Measurements from ENCODE around the gene UPF3B. TPM values are rescaled to one million over a fixed set of nuclear protein-coding genes. Genes with fewer than 3 reads are reported as not detected.
"Not testable (repeated sequence)": the region's sequence is repeated elsewhere in the genome, so short reads cannot be mapped to it uniquely, and the experiment has no call there.

UPF3B gene
- total and polyA plus RNA-seq, 3 experiments from 2014 or later: 10.9 to 22.7 (median 19.9) TPM

GRCh38 chrX:119870626-119871131 is 17.9 kb upstream of the UPF3B start:
- Histone ChIP-seq H3K9me3 (ENCODE audit: low read length) (no peaks in the 10 kb centered on the region), H3K36me3 (ENCODE audit: insufficient read depth, low read length) (no peaks in the 10 kb centered on the region), H3K4me1 (ENCODE audit: insufficient read depth, low read length) (peaks cover 9% of the 10 kb centered on the region), H3K27ac (ENCODE audit: low read depth, low read length) (peak overlapping the region; percentile 95), H3K4me3 (ENCODE audit: low read length) (peak overlapping the region; percentile 93), H3K27me3 (ENCODE audit: insufficient read depth, low read length, poor library complexity, severe bottlenecking) (no peaks in the 10 kb centered on the region)
- H3K4me1 Mint-ChIP-seq: peaks cover 26 to 29% (median 28%) of the 10 kb centered on the region in 3 donors
- peak overlapping the region; percentile 98 to 100 (median 99) for H3K27ac Mint-ChIP-seq
- H3K4me3 Mint-ChIP-seq: peak overlapping the region; percentile 97 to 100 (median 99)
- peaks cover 0 to 2% (median 0%) of the 10 kb centered on the region in 5 donors for H3K9me3 Mint-ChIP-seq
- peaks cover 0 to 4% of the 10 kb centered on the region in 2 donors for H3K27me3 Mint-ChIP-seq
- ChIA-PET CTCF (interaction anchor here (1.3 to 2.2 kb wide), 4 partner anchors 12 to 79 kb away, joined by 4 to 9 read pairs (median 6); partner anchors contain the start of gene RPL39), POLR2A (interaction anchor here (0.7 to 2.9 kb wide), 9 partner anchors 11 to 402 kb away, joined by 3 to 29 read pairs (median 5); partner anchors contain the start of genes RPL39, SLC25A5, SOWAHD and UBE2A)
- peak; percentile 15 to 54 (median 27) for DNase-seq
- peaks cover 0 to 24% (median 0%) of the 10 kb centered on the region in 3 donors for H3K36me3 Mint-ChIP-seq

GRCh38 chrX:119853444-119853843 is 681 bp upstream of the UPF3B start:
- peak overlapping the region in 5 of 7 donors; percentile 97 to 99 (median 99) for H3K4me3 Mint-ChIP-seq
- H3K27me3 Mint-ChIP-seq: peaks cover 7 to 12% of the 10 kb centered on the region in 2 donors
- Histone ChIP-seq H3K36me3 (ENCODE audit: insufficient read depth, low read length) (no peaks in the 10 kb centered on the region), H3K27ac (ENCODE audit: low read depth, low read length) (peak overlapping the region; percentile 91), H3K27me3 (ENCODE audit: insufficient read depth, low read length, poor library complexity, severe bottlenecking) (no peaks in the 10 kb centered on the region), H3K4me1 (ENCODE audit: insufficient read depth, low read length) (no peaks in the 10 kb centered on the region), H3K9me3 (ENCODE audit: low read length) (no peaks in the 10 kb centered on the region), H3K4me3 (ENCODE audit: low read length) (no peak overlapping the region)
- CTCF ChIA-PET: interaction anchor here (0.8 kb wide), 1 partner anchor 124 kb away, joined by 3 read pairs; no protein-coding TSS in a partner anchor
- H3K36me3 Mint-ChIP-seq: peaks cover 0 to 23% (median 0%) of the 10 kb centered on the region in 3 donors
- DNase-seq: no peak
- H3K4me1 Mint-ChIP-seq: peaks cover 14 to 34% (median 15%) of the 10 kb centered on the region in 3 donors
- POLR2A ChIA-PET: interaction anchor here (1.4 to 2.3 kb wide), 2 partner anchors 17 to 62 kb away, joined by 10 to 29 read pairs; partner anchors contain the start of genes NDUFA1, RNF113A and RPL39
- H3K27ac Mint-ChIP-seq: peak overlapping the region; percentile 85 to 99 (median 98)
- H3K9me3 Mint-ChIP-seq: no peaks in the 10 kb centered on the region

GRCh38 chrX:119833905-119834304 is 18.9 kb downstream of the UPF3B start:
- Mint-ChIP-seq H3K9me3 (no peaks in the 10 kb centered on the region), H3K27me3 (peaks cover 0 to 9% of the 10 kb centered on the region in 2 donors), H3K4me3 (no peak overlapping the region), H3K27ac (no peak overlapping the region), H3K4me1 (no peaks in the 10 kb centered on the region), H3K36me3 (peaks cover 5 to 72% (median 23%) of the 10 kb centered on the region in 3 donors)
- no peaks in the 10 kb centered on the region for H3K36me3 ChIP-seq (ENCODE audit: insufficient read depth, low read length)
- POLR2A ChIA-PET: no interaction called here
- no peak overlapping the region for H3K4me3 ChIP-seq (ENCODE audit: low read length)
- no peak for DNase-seq
- no peaks in the 10 kb centered on the region for H3K4me1 ChIP-seq (ENCODE audit: insufficient read depth, low read length)
- H3K27ac ChIP-seq (ENCODE audit: low read depth, low read length): no peak overlapping the region
- H3K9me3 ChIP-seq (ENCODE audit: low read length): no peaks in the 10 kb centered on the region
- H3K27me3 ChIP-seq (ENCODE audit: insufficient read depth, low read length, poor library complexity, severe bottlenecking): no peaks in the 10 kb centered on the region
- CTCF ChIA-PET: interaction anchor here (0.7 kb wide), 1 partner anchor 15 kb away, joined by 3 read pairs; no protein-coding TSS in a partner anchor

- Histone ChIP-seq H3K4me1 (ENCODE audit: insufficient read depth, low read length) (no peaks in the 10 kb centered on the region), H3K9me3 (ENCODE audit: low read length) (no peaks in the 10 kb centered on the region), H3K27me3 (ENCODE audit: insufficient read depth, low read length, poor library complexity, severe bottlenecking) (no peaks in the 10 kb centered on the region), H3K27ac (ENCODE audit: low read depth, low read length) (no peak overlapping the region), H3K36me3 (ENCODE audit: insufficient read depth, low read length) (no peaks in the 10 kb centered on the region), H3K4me3 (ENCODE audit: low read length) (no peak overlapping the region)
- H3K27me3 Mint-ChIP-seq: peaks cover 0 to 4% of the 10 kb centered on the region in 2 donors
- DNase-seq: no peak
- H3K9me3 Mint-ChIP-seq: no peaks in the 10 kb centered on the region
- no peak overlapping the region for H3K4me3 Mint-ChIP-seq
- H3K27ac Mint-ChIP-seq: peak overlapping the region in 1 of 8 donors; percentile 80
- POLR2A ChIA-PET: interaction anchor here (0.6 kb wide), 1 partner anchor 173 kb away, joined by 3 read pairs; no protein-coding TSS in a partner anchor
- CTCF ChIA-PET: no interaction called here
- peaks cover 4 to 33% (median 12%) of the 10 kb centered on the region in 3 donors for H3K36me3 Mint-ChIP-seq
- H3K4me1 Mint-ChIP-seq: peaks cover 0 to 5% (median 0%) of the 10 kb centered on the region in 3 donors
Observed at GRCh38 chrX:119828446-119828845, 24.3 kb downstream of the UPF3B start.

DNA sequence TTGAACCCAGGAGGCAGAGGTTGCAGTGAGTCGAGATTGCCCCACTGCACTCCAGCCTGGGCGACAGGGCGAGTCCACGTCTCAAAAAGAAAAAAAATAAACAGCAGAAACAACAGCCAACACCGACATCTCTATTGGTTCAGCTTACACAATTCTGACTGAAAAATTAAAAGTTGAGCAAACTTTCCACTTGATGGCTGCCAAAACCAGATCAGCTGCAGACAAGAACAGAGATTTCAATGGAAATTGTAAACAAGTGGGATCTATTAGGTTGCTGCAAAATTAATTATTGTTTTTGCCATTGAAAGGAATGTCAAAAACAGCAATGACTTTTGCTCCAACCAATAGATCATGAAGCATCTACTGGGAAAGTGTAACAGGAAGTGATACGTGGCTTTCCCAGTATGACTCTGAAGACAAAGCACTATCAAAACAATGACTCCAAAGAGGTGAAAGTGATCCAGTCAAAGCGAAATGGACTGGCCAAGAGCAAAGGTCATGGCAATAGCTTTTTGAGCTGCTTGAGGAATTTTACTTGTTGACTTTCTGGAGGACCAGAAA is 26.3 kb downstream of the UPF3B start:
- peaks cover 4 to 20% (median 8%) of the 10 kb centered on the region in 3 donors for H3K36me3 Mint-ChIP-seq
- CTCF ChIA-PET: no interaction called here

GRCh38 chrX:119824221-119824620 is 28.5 kb downstream of the UPF3B start:
- H3K9me3 ChIP-seq (ENCODE audit: low read length); H3K27me3 ChIP-seq (ENCODE audit: insufficient read depth, low read length, poor library complexity, severe bottlenecking); DNase-seq; CTCF ChIA-PET; H3K27ac Mint-ChIP-seq; H3K27ac ChIP-seq (ENCODE audit: low read depth, low read length); H3K9me3 Mint-ChIP-seq; H3K27me3 Mint-ChIP-seq; POLR2A ChIA-PET; H3K4me1 ChIP-seq (ENCODE audit: insufficient read depth, low read length); H3K36me3 ChIP-seq (ENCODE audit: insufficient read depth, low read length); H3K36me3 Mint-ChIP-seq; H3K4me3 ChIP-seq (ENCODE audit: low read length): not testable (repeated sequence)
- Mint-ChIP-seq H3K4me1 (peaks cover 10 to 21% (median 10%) of the 10 kb centered on the region in 3 donors), H3K4me3 (peak overlapping the region in 1 of 7 donors; percentile 23)

More for the DNA sequence above, 26.3 kb downstream of the UPF3B start:
- POLR2A ChIA-PET: interaction anchor here (0.6 kb wide), 1 partner anchor 229 kb away, joined by 3 read pairs; no protein-coding TSS in a partner anchor
- Mint-ChIP-seq H3K27me3 (peaks cover 0 to 4% of the 10 kb centered on the region in 2 donors), H3K4me1 (peaks cover 9 to 17% (median 10%) of the 10 kb centered on the region in 3 donors), H3K4me3 (no peak overlapping the region), H3K9me3 (no peaks in the 10 kb centered on the region), H3K27ac (peak overlapping the region in 1 of 8 donors; percentile 6)
- Histone ChIP-seq H3K4me3 (ENCODE audit: low read length) (no peak overlapping the region), H3K9me3 (ENCODE audit: low read length) (no peaks in the 10 kb centered on the region), H3K36me3 (ENCODE audit: insufficient read depth, low read length) (no peaks in the 10 kb centered on the region), H3K27me3 (ENCODE audit: insufficient read depth, low read length, poor library complexity, severe bottlenecking) (no peaks in the 10 kb centered on the region), H3K4me1 (ENCODE audit: insufficient read depth, low read length) (peaks cover 5% of the 10 kb centered on the region), H3K27ac (ENCODE audit: low read depth, low read length) (no peak overlapping the region)
- DNase-seq: no peak

GRCh38 chrX:119821703-119822102 is 31.1 kb downstream of the UPF3B start:
- peak in 2 of 5 donors; percentile 66 to 72 for DNase-seq
- peak overlapping the region in 6 of 7 donors; percentile 6 to 62 (median 24) for H3K4me3 Mint-ChIP-seq
- H3K4me1 ChIP-seq (ENCODE audit: insufficient read depth, low read length); H3K36me3 Mint-ChIP-seq; H3K36me3 ChIP-seq (ENCODE audit: insufficient read depth, low read length); CTCF ChIA-PET; H3K27me3 Mint-ChIP-seq; H3K27me3 ChIP-seq (ENCODE audit: insufficient read depth, low read length, poor library complexity, severe bottlenecking); H3K9me3 Mint-ChIP-seq; H3K9me3 ChIP-seq (ENCODE audit: low read length); H3K4me3 ChIP-seq (ENCODE audit: low read length): not testable (repeated sequence)
- H3K27ac ChIP-seq (ENCODE audit: low read depth, low read length): peak overlapping the region; percentile 24
- H3K27ac Mint-ChIP-seq: peak overlapping the region; percentile 76 to 93 (median 82)
- POLR2A ChIA-PET: interaction anchor here (0.9 to 1.5 kb wide), 2 partner anchors 30 to 49 kb away, joined by 3 to 9 read pairs; partner anchors contain the start of gene RPL39
- H3K4me1 Mint-ChIP-seq: peaks cover 10 to 18% (median 10%) of the 10 kb centered on the region in 3 donors

All from CD8-positive, alpha-beta memory T cell (primary cell).